Activated naive CD8-positive, alpha-beta T cell treated with anti-CD3 and anti-CD28 coated beads for 36 hours (primary cell): ENCODE results near the gene DEDD2. TPM values are rescaled to one million over a fixed set of nuclear protein-coding genes. Genes with fewer than 3 reads are reported as not detected.

Experiments
- DNase-seq: peaks from one replicate; pipeline ENCODE4 v3.0.0; 2021
- H3K27ac Mint-ChIP-seq: one replicate; pipeline ENCODE4 v1.8.0; 2022; ENCODE audit warnings: mild to moderate bottlenecking, moderate library complexity, mixed read lengths
- H3K27me3 Mint-ChIP-seq: one replicate; pipeline ENCODE4 v1.8.0; 2022; ENCODE audit warnings: mild to moderate bottlenecking, mixed read lengths
- H3K36me3 Mint-ChIP-seq: one replicate; pipeline ENCODE4 v1.8.0; 2021; ENCODE audit warnings: mild to moderate bottlenecking, mixed read lengths
- H3K4me1 Mint-ChIP-seq: one replicate; pipeline ENCODE4 v1.8.0; 2021; ENCODE audit warnings: mixed read lengths
- H3K4me3 Mint-ChIP-seq: one replicate; pipeline ENCODE4 v1.8.0; 2022; ENCODE audit warnings: mild to moderate bottlenecking, moderate library complexity, mixed read lengths
- H3K9me3 Mint-ChIP-seq: one replicate; pipeline ENCODE4 v1.8.0; 2022; ENCODE audit warnings: mixed read lengths
- total RNA-seq, 2 experiments: library from RNA; stranded (reverse); gene quantifications; one replicate each; pipeline ENCODE4 v1.2.3, GENCODE V29; 2021

Gene DEDD2
- total RNA-seq, 2 experiments from 2014 or later = 16.2 to 17.6 TPM

DNA sequence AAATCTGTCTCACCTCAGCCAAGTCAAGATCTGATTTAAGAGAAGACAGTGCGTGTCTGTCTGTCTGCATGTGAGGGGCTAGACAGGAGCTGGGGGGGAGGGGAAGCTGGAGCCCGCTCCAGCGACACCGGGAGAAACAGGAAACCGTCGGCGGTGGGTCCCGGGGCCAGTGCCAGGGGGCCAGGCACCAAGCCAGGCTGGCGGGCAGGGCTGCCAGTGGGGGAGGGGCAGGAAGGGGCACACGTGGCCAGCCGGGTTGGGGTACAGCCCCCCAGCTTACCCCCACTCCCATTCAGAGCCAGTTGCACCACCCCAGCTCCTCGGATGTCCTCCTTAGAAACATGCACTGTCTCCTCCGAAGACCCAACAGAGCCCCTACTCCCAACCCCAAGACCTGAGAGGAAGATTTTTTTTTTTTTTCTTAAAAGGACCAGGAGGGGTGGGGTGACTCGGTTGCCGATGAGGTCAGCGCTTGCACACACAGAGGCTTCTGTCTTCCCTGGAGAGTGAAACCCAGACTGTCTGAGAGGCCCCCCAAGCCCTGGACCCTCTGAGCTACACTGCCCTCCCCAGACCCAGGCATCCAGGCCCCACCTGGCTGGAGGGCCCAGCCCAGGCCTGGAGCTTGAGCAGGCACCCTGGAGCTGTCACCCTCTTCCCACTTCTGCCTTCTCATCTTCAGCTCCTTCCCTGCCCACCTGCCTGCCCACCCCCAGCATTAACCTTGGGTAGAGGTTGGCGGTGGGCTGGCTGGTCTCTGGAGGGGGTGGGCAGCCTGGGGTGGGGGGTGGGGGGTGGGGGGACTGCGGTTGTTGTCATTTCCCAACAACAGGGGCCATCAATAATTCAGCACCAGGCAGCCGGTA, 33.4 kb upstream of the DEDD2 start:
- Mint-ChIP-seq H3K27me3 (no peaks in the 10 kb centered on the region), H3K4me3 (peak overlapping the region; percentile 95), H3K27ac (peak overlapping the region; percentile 95), H3K4me1 (peaks cover 42% of the 10 kb centered on the region), H3K9me3 (no peaks in the 10 kb centered on the region), H3K36me3 (peaks cover 21% of the 10 kb centered on the region)
- peak; percentile 51 for DNase-seq

DNA sequence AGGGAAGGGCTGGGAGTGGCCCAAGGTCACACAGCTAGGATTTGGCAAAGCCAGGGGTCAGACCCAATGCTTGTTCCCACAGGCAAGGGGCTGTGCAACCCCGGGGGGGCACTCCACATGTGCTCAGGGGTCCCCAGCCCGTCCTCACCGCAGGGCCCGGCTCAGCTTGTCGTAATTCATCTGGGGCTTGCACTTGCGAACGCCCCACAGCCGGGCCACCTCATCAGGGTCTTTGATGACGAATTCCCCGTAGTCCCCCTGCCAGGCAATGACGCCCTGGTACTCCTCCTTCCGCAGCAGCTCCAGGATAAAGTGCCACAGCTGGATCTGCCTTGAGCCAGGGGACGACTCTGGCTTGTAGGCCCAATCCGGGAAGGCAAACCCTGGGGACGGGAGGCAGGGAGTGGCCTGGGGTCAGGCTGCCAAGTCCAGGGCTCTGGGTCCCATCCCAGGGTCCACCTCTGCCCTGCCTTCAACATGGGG, 32.7 kb upstream of the DEDD2 start:
- Mint-ChIP-seq H3K4me1 (peaks cover 45% of the 10 kb centered on the region), H3K27ac (peak overlapping the region; percentile 89), H3K4me3 (peak overlapping the region; percentile 61), H3K27me3 (no peaks in the 10 kb centered on the region), H3K36me3 (peaks cover 21% of the 10 kb centered on the region), H3K9me3 (no peaks in the 10 kb centered on the region)
- DNase-seq = no peak

DNA sequence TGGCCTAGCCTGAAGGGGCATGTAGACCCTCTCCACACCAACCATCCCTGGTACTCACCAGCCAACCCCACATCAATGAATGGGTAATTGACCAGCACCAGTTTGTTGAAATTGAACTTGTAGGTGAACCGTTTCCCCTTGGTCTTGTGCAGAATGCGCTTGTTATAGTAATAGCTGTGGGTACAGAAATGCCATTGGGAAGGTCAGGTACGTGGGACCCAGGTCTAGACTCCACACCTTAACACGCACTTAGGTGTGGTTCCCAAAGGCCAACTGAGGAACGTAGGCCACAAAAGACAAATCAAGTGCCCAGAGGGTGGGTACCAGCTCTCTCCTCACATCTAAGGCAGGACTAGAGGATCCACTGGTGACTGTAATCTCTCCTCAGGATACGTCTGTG, 32.3 kb upstream of the DEDD2 start:
- DNase-seq = no peak
- Mint-ChIP-seq H3K4me3 (no peak overlapping the region), H3K4me1 (peaks cover 49% of the 10 kb centered on the region), H3K27ac (peak overlapping the region; percentile 80), H3K9me3 (no peaks in the 10 kb centered on the region), H3K36me3 (peaks cover 21% of the 10 kb centered on the region), H3K27me3 (no peaks in the 10 kb centered on the region)

DNA sequence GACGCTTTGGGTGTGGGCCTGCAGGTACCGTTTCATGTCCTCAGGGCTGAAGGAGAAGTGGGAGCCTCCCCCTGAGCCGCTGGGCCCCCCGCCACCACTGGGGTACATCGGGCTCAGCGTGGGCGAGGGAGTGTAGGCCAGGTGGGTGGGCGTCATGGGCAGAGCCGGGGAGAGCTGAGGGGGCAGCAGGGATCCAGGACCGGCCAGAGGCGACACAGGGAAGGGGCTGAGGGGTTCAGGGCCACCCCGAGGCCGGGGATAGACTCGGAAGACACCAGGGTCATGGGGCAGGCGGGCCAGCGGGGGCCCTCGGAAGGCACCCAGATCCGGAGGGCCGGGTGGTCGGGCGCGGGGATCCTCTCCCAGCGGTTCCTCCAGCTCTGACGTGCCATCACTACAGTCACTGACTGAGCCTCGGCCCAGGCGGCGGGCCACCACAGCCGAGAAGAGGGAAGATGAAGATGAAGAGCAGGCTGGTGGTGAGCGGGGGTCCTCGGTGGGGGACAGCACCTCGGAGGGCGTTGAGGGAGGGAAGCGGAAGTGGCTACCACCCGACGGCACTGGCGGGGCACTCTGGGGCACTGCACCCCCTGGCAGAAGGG, 31.8 kb upstream of the DEDD2 start:
- Mint-ChIP-seq H3K27me3 (no peaks in the 10 kb centered on the region), H3K4me1 (peaks cover 50% of the 10 kb centered on the region), H3K27ac (peak overlapping the region; percentile 80), H3K9me3 (no peaks in the 10 kb centered on the region), H3K4me3 (no peak overlapping the region), H3K36me3 (peaks cover 23% of the 10 kb centered on the region)
- no peak for DNase-seq

DNA sequence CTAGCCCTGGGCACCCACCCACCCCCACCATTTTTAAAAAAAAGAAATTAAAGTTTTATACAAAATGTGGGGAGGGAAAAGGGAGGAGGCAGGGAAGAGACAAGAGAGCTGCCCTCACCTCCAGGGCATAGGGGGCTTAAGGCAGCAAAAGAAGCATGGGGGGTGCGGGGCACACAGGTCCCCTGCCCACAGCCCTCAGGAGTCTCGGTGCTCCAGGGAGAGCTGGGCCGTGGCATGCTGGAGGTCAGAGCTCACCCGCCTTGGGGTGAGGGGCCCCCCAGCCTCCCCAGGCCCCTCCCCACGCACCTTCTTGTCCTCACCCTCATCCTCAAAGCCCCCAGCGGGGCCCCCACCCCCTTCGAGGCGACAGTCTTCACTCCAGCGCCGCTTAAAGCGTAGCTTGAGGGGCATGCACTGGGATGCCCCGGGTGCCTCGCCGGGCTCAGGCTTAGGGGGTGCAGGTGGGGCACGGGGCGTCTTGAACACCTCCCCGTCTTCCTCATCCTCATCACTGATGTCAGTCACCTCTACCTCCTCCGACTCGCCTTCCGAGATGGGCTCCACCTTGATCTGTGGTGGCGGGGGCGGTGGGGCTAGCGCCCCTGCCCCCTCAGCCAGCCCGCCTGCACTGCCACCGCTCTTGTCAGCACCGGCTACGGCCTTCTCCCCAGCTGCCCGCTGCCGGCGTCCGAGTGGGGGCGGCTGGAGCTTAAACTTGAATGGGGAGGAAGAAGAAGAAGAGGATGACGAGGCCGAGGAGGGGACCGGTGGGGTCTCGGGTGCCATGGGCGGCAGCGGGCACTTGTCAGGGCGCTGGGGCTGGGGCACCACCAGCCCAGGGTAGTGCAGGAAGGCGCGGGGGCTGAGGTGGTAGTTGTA, 31.0 kb upstream of the DEDD2 start:
- Mint-ChIP-seq H3K4me3 (no peak overlapping the region), H3K27me3 (no peaks in the 10 kb centered on the region), H3K9me3 (no peaks in the 10 kb centered on the region), H3K4me1 (peaks cover 51% of the 10 kb centered on the region), H3K36me3 (peaks cover 23% of the 10 kb centered on the region), H3K27ac (no peak overlapping the region)
- no peak for DNase-seq

DNA sequence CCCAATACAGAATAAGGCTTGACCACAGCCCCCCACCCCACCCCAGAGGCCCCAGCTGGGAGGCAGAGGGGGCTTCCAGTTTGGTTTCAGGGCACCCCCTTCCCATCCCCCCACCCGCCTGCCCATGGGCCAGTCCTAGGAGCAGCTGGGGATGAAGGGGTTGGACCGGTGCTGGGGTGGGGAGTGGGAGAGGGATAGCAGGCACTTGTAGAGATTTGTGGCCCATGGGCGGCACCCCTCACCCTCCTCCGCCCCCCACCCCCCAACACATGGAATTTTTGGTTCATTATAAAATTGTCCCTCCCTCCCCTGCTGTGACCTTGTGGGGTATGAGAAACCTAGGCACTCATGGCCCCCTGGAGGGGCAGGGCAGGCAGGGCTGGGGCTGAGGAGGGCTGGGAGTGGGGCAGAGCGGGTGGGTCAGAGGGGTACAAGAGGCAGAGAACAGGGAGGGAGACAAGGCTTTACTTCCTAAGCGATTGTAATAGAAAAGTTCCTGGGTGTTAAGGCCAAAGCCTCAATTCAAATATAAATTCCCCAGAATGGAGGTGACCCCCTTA, 30.2 kb upstream of the DEDD2 start:
- Mint-ChIP-seq H3K27ac (no peak overlapping the region), H3K4me3 (no peak overlapping the region), H3K4me1 (peaks cover 54% of the 10 kb centered on the region), H3K9me3 (no peaks in the 10 kb centered on the region), H3K36me3 (peaks cover 17% of the 10 kb centered on the region), H3K27me3 (no peaks in the 10 kb centered on the region)
- no peak for DNase-seq

DNA sequence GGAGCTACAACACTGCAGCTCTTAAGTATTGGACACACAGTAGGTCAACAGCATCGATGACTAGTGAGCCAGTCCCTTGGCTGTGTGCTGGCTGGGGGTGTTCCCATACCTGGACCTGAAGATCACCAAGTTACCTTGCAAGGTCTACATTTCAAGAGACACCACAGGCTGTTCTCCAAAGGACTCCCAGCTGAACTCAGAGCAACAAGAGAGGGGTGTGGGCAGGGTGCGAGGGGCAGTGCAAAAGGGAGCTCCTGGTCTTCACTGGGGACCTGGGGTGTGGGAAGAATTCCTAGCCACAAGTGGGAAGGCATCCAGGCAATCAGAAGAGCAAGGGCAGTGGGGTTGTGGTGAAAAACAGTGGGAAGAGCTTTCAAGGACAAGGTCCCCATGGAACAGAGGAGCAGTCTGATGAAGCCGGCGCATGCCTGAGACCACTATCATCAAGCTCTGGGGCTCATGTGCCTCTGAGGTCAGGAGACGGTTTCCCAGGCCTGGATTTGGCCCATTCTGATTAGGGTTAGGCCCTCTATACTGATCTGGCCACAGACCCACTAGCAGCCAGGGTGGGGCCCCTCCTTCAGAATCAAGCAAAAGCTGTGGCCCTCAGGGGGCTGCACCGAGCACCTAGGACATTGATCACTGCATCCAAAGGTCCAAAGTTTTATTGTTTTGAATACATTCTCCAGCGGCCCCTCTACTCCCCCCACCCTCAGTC, 29.6 kb upstream of the DEDD2 start:
- Mint-ChIP-seq H3K27me3 (no peaks in the 10 kb centered on the region), H3K9me3 (no peaks in the 10 kb centered on the region), H3K27ac (peak overlapping the region; percentile 35), H3K4me1 (peaks cover 49% of the 10 kb centered on the region), H3K4me3 (no peak overlapping the region), H3K36me3 (peaks cover 12% of the 10 kb centered on the region)
- no peak for DNase-seq

DNA sequence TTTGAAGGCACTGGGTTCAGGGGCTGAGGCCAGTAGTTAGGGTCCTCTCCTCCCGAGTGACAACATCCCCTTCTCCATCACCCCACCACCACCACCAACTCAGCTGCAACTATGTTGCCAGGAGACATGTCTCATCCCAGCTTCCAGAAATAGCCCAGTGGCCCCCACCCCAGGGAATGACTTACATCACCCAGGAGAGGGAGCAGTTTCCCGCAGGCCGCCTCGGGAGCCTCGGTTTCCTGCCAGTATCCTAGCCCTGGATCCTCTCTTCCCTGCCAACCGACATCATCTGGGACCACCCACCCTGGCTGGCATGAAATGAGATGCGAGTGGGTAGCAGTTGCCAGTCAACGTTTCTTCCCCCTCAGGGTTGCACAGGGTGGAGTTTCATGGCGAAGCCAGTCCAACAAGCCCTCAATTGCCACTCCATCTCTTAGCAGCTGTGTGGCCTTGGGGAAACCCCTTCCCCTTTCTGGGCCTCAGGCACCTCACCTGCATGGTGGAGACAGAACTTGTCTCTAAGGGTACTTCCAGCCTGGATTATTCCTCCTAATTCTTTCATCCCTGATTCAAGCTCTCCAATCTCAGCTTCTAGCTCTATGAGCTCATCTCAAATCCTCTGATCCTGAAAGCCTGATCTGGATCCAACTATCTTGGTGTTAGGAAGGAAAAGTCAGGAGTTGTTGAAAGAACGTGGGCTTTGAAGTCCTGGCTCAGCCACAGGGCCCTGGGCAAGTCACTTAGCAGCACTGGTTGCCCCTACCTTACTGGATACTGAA, 28.9 kb upstream of the DEDD2 start:
- Mint-ChIP-seq H3K4me1 (peaks cover 44% of the 10 kb centered on the region), H3K4me3 (no peak overlapping the region), H3K27me3 (no peaks in the 10 kb centered on the region), H3K36me3 (peaks cover 7% of the 10 kb centered on the region), H3K9me3 (no peaks in the 10 kb centered on the region), H3K27ac (peak overlapping the region; percentile 4)
- no peak for DNase-seq

DNA sequence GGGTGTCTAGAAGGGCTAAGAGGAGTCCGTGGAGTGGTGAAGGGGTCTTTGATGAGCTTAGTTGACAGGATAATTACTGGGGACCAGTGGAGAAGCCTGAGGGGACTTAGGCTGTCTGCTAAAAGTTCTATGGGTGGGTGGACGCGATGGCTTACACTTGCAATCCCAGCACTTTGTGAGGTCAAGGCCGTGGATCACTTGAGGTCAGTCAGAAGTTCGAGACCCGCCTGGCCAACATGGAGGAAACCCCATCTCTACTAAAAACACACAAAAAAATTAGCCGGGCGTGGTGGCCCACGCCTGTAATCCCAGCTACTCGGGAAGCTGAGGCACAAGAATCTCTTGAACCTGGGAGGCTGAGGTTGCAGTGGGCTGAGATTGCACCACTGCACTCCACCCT, 27.8 kb upstream of the DEDD2 start:
- DNase-seq = no peak
- Mint-ChIP-seq H3K4me3 (peak overlapping the region; percentile 94), H3K27ac (peak overlapping the region; percentile 96), H3K4me1 (peaks cover 43% of the 10 kb centered on the region), H3K27me3 (no peaks in the 10 kb centered on the region), H3K36me3 (peaks cover 11% of the 10 kb centered on the region), H3K9me3 (no peaks in the 10 kb centered on the region)

DNA sequence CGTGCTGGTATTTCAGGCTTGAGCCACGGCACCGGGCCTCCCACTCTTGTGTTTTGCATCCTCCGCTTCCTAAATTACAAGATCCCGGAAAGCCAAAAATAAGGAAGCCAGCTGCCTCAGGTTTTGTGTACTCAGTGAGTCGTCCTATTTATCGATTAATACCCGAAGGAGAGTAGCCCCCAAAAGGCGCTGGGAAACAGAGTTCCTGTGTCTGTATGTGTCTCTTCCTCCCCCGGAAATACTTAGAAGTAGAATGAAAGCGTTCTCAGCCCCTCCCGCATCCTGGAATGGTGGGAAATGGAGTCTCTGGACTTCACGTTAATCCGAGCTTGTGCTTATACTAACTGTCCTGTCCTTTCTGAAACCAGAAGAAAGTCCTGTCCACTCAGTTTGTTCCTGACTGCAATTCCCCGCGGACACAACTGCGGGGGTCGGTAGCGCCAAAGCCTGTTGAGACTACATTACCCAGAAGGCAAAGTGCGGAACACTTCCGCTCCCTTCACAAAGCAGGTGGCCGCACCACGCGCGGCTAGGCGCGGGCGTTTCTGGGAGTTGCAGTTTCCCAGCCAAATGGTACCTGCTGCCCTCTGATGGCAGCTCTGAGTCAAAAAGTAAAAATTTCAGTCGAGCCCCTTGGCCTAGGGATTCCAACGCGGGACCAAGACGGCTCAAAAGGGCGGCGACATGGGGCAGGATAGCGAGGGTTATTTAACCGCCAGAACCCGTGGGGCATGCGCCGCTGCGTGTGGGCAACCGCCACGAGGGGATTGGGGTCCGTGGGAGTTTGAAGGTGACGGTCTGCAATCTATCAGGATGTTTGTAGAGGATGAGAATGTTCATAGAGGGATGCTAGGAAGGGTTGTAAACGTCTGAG, 27.1 kb upstream of the DEDD2 start:
- Mint-ChIP-seq H3K4me1 (peaks cover 46% of the 10 kb centered on the region), H3K27me3 (no peaks in the 10 kb centered on the region), H3K4me3 (peak overlapping the region; percentile 94), H3K36me3 (peaks cover 17% of the 10 kb centered on the region), H3K27ac (peak overlapping the region; percentile 96), H3K9me3 (no peaks in the 10 kb centered on the region)
- DNase-seq = peak; percentile 93

DNA sequence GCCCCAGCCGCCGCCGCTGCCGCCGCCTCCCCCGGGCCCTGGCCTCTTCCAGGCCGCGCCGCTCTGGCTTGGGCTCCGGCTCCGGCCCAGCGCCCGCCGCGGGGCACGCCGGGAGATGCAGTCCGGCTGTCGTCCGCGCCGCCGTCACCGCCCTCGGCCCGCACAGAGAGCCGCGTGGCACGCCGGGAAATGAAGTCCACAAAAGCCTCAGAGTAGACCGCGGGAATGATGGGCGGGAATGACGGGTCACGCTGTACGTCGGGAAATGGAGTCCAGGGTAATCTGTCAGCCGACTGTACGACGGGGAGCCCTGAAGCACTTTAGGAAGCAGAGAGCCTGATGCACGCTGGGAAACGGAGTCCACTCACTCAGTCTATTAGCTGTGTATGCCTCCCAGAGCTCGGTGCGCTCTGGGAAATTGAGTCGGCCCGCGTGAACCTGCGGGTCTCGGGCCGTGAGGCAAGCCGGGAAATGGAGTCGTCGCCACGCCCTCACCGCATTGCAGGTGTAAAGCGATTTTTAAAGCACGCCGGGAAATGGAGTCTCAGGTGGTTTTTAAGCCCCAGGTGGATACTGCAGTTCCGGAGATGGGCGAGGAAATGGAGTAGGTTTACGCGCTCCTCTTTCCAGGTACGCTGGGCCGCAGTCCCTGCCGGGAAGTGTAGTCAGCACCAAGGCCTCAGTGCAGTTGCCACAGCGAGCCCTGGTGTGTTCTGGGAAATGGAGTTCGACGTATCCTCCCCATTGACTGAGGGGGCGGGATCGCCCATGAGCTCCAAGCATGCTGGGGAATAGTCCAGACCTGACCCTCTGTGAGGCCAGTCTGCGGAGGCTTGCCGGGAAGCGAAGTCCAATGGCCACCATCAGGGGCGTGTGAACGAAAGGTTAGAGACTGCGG, 25.3 kb upstream of the DEDD2 start, which contains the start of gene GSK3A:
Gene GSK3A (minus strand): TSS at position 91 of the 898 bp plus-strand sequence. CDS start 137 bp downstream, outside the sequence.
- H3K27ac Mint-ChIP-seq = peak within 1 kb of the TSS; percentile 96
- no peaks in the 10 kb centered on the region for H3K27me3 Mint-ChIP-seq
- no peaks in the 10 kb centered on the region for H3K9me3 Mint-ChIP-seq
- peaks cover 13% of the 10 kb centered on the region for H3K36me3 Mint-ChIP-seq
- H3K4me3 Mint-ChIP-seq = peak within 1 kb of the TSS; percentile 94
- peak; percentile 97 for DNase-seq
- peaks cover 50% of the 10 kb centered on the region for H3K4me1 Mint-ChIP-seq

DNA sequence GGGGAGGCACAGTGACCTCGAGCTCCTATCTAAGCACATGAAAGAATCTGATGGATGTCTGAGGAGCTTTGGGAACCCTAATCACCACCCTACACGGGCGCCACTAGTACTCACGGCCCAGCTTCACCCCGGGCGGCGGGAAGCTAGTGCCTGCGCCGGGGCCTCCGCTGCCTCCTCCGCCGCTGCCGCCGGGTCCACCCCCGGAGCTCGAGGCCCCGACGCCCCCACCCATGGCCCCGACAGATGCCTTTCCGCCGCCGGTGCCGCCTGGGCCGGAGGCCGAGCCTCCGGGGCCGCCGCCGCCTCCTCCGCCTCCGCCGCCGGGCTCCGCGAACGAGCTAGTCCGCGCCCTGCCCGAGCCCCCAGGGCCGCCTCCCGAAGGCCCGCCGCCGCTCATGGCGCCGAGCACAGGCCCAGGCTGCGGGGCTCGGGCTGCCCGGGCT, 24.6 kb upstream of the DEDD2 start:
- Mint-ChIP-seq H3K4me1 (peaks cover 48% of the 10 kb centered on the region), H3K27me3 (no peaks in the 10 kb centered on the region), H3K36me3 (peaks cover 13% of the 10 kb centered on the region), H3K4me3 (peak overlapping the region; percentile 91), H3K27ac (peak overlapping the region; percentile 88), H3K9me3 (no peaks in the 10 kb centered on the region)
- no peak for DNase-seq
